Stimulated activated CD4-positive, alpha-beta T cell treated with anti-CD3 and anti-CD28 coated beads, TNF-alpha, amount 100 ng/mL, for 1 hour (primary cell): ENCODE data around the gene COQ6.
"Not testable (repeated sequence)": the region's sequence is repeated elsewhere in the genome, so short reads cannot be mapped to it uniquely, and the experiment has no call there.

Source experiments
- DNase-seq, 3 donors: peaks; one replicate each; pipeline ENCODE4 v3.0.0-alpha.2; 2020; ENCODE audit warnings: low read depth in 3 of 3, low spot score in 1 of 3

COQ6 gene

GRCh38 chr14:73977896-73978295 is 27.8 kb downstream of the COQ6 start:
- DNase-seq, result no peak

GRCh38 chr14:73988065-73988464 is 38.0 kb downstream of the COQ6 start:
- DNase-seq, result no peak

- DNase-seq, result not testable (repeated sequence)
These were observed 38.6 kb downstream of the COQ6 start for GRCh38 chr14:73988656-73989055.

- DNase-seq, result no peak
These were observed 41.0 kb downstream of the COQ6 start for GRCh38 chr14:73991092-73991491.

GRCh38 chr14:73994926-73995325 is 44.8 kb downstream of the COQ6 start:
- not testable (repeated sequence) for DNase-seq

GRCh38 chr14:73995977-73996378 is 45.9 kb downstream of the COQ6 start:
- no peak for DNase-seq

GRCh38 chr14:73996731-73997107 is 46.6 kb downstream of the COQ6 start:
- no peak for DNase-seq

- no peak for DNase-seq
These were observed 47.2 kb downstream of the COQ6 start for GRCh38 chr14:73997108-73997943.

- no peak for DNase-seq
These were observed 47.9 kb downstream of the COQ6 start for GRCh38 chr14:73997944-73998447.

- no peak for DNase-seq
These were observed 48.6 kb downstream of the COQ6 start for GRCh38 chr14:73998726-73999125.

- not testable (repeated sequence) for DNase-seq
These were observed 55.6 kb downstream of the COQ6 start for GRCh38 chr14:74005664-74006063.

- no peak for DNase-seq
These were observed 58.9 kb downstream of the COQ6 start for GRCh38 chr14:74008843-74009499.
